ENCODE measurements around the gene HOXC10.
A peak's percentile ranks its signal among the peaks of the same experiment; 100 is the strongest.

Gene HOXC10

DNA sequence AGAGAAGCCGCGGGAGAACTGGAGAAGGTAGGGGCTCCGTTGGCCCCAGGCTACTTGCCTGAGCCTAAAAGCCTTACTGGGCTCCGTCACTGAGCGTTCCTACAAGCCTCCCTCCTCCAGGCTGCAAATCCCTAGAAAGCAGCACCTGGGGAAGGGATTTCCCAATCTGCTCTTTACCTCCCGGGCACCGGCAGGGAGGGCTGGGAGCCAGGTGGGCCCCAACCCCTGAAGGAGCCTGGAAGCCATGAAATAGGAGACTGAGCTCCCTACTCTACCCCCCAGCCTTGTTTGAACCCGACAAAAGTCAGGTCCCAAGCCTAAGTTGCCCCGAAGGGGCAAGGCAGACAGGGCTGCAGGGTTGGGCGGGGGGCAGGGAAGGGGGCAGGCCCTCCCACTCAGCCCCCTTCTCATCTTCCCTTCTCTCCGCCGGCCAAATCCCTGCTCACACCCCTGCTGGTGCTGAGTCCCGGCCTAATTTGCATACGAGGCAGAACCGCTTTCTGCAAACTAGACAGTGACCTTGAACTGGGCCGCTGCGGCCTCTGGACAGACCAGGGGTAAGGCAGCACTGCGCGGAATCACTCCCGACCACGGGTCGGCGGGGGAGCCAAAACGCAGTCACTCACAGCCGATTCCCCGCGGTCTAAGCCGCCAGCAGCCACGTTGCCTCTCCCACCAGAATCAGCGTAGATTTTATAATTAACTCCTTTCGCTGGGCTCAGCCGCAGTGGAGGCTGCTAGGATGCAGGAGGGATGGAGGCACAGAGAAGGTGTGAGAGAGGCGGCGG is 34.0 kb upstream of the HOXC10 start:
- no peak for DNase-seq

DNA sequence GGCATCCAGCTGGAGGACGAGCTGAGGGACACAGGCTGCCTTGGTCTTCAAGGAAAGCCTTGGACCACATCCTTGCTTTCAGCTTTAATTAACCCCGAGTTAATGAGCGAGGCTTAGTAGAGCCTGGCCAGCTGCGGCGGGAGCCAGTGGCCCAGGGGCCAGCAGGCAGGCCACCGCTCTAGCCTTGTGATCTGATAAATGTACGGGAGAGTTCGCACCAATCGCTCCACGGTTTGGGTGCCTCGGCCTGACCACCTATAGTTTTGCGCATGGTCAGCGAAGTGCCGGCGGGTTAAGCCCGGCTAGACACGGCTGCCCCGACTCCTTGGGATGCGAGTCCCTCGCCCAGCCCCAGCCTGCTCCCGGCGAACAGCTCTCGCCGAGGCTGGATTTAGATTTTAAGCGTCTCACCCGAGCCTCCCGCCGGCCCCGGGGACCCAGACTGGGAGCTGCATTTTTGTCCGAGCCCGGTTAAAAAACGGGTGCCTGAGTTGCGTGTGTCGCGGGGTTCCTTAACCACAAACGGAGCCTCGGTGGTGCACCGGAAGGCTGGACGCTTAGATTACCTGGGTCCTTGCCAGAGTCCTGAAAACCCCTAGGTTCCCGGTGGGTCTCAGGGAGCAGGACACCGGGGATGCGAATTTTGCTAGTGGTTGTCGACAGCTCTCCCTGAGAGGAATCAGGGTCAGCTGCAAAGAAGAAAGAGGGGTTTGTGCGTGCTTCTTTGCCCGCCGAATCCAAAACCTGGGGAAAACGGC is 33.2 kb upstream of the HOXC10 start:
- no peak for DNase-seq

DNA sequence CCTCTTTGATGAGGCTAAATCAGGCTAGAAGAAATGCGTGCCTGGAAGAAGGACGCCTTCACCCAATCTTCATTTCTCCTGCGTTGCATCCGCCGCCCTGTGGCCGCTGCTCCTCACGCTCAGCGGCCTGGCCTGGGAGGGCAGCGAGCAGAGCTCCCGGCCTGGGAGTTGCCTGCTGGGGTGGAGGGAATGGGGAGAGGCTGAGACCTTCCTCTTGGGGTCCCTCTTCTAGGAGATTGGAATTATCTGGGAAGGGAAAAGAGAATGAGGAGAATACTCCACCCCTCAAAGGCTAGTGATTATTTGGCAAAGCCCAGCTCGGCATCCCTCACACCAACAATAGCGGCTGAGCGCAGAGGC is 32.6 kb upstream of the HOXC10 start:
- no peak for DNase-seq

DNA sequence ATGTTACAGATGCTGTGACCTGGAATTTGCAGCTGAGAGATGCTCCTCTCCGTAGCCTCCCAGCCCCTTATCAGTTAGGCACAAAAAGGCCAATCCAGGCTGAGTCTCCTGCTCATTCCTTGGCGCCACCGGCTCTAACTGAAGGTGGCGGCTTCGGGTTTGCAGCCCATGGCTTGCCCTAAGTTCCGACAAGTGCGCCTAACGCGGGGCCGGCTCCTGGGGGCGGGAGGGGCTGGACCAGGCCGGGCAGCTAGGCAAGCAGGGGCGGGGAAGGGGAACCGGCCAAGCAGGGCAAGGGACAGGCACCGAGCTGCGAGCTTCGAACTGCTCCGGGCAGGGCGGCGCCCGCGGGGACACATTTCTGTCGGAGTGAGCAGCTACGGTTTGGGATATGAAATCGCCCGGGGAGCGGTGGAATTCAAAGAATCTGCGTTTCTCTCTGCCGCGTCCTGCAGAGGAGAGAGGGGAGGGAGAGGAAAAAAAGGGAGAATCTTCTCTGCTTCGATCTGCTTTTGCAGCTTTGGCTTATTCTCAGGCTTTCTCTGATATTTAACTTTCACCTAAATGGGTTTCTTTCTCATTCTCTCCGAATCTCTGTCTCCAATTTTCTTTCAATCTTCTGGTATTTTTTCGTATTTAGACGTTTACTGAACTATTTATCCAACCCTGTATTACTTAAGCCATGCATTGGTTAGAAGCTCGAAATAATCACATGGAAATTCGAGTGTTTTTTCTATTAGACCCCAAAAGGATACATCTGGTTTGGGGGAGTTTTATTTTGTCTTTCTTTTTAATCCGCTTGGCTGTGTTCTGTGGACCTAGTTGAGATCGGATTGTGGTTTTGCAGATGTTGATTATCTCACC is 31.8 kb upstream of the HOXC10 start:
- no peak for DNase-seq

DNA sequence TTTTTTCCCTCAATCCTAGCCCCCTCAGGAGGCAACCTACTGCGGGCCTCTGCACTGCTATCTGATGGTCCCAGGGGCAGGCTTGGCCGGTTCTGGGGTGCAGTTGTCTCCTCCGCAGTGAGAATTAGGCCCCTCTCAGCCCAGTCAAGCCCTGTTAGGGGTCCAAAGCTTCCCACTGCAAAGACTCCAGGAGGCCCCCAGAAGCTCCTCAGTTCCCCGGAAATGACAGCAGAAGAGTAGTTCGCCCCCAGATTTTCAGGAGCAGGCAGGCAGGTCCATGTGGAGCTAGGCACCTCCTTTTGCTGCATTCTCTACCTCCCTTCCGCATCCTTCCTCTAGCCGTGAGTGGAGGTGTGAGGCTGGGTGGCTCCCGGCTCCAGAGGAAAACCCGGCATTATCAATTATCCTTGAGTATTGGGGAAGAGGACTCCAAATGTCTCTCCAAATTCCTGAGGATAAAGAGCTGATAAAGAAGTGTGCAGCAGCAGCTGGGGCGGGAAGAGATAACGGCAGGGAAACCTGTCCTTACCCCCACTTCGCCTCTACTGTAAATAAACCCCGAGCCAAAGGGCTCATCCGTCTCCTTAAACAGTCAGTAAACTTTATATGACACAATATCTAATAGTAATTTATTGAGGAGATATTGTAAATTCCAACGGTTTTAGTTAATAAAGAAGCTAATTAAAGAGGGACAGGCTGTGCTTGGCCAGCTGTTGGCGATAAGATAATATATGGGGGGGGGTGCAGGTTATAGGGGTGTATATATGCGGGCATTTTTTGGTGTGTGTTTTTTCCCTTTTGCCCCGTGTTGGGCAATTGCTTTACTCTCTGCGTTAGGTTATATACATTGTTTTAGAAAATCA is 30.9 kb upstream of the HOXC10 start:
- DNase-seq: no peak

DNA sequence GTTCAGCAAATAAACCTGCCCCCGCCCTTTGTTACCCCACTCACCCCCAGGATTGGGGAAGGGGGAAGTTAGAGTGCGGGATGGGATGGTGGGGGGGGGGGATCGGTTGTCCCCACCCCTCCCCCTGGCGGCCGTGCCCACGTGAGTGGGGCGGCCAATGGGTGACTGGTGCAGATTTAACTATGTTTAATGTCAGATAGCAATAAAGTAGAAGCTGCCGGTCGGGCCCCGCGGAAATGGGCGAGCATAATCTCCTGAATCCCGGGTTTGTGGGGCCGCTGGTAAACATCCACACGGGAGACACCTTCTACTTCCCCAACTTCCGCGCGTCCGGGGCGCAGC is 30.3 kb upstream of the HOXC10 start, which contains the start of gene HOXC12:
TSS of gene HOXC12 (plus strand) at position 210 of the 342 bp plus-strand sequence. CDS start at position 237, 27 bp downstream.
- no peak for DNase-seq

DNA sequence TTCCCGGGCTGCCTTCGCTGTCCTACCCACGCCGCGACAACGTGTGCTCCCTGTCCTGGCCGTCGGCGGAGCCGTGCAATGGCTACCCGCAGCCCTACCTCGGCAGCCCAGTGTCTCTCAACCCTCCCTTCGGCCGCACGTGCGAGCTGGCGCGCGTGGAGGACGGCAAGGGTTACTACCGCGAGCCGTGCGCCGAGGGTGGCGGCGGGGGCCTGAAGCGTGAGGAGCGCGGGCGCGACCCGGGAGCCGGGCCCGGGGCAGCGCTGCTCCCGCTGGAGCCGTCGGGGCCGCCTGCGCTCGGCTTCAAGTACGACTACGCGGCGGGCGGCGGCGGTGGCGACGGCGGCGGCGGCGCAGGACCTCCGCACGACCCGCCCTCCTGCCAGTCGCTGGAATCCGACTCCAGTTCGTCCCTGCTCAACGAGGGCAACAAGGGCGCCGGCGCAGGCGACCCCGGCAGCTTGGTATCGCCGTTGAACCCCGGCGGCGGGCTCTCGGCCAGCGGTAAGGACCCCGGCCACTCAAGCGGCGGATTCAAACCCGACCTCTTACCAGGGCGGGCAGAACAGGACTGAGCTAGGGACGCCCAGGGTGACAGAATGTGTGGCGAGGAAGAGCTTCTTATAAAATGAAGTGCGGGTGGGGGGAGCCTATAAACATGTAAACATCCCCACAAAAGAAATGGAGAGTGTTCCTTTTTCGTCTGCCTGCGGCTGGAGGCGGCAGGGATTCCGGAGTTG is 29.7 kb upstream of the HOXC10 start:
- no peak for DNase-seq

DNA sequence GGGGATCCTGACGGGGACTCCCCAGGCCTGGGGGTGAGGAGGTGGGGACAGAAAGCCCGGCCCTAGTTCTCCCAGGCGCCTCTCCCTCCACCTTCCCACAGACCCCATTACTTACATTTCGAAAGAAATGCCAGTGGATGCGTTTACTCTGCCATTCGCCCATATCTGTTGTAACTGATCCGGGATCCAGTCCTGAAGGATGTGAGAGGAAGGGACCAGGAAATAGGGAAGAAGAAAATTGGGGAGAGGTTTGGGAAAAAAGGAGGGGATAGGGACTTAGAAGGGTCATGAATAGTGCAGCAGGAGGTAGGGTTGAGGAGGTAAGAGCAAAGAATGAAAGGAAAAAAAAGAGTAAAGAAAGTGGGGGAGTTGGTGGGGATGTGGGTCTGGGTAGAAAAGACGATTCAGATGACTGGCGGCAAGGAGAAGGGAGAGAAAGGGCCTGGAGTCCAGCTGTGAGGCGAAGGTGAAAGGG is 29.1 kb upstream of the HOXC10 start:
- DNase-seq: no peak

DNA sequence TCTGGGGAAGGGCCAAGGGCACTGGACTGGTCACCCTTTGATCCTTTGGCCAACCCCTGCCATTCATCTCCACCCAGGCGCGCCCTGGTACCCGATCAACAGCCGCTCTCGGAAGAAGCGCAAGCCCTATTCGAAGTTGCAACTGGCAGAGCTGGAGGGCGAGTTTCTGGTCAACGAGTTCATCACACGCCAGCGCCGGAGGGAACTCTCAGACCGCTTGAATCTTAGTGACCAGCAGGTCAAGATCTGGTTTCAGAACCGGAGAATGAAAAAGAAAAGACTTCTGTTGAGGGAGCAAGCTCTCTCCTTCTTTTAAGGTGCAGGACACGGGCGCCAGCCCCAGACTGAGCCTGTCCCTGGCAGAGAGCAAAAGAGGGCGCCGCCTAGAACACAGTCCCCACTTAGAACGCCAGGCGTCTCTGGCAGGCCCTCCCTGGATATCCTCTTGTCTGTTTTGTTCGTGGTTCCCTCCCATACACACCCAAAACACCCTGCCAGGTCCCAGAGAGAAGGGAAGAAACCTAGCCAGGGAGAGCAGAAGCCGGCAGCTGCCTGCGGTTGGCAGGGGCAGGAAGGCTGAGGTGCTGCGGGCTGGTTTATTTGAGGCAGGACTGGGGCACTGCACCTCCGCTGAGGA is 28.6 kb upstream of the HOXC10 start:
- no peak for DNase-seq

DNA sequence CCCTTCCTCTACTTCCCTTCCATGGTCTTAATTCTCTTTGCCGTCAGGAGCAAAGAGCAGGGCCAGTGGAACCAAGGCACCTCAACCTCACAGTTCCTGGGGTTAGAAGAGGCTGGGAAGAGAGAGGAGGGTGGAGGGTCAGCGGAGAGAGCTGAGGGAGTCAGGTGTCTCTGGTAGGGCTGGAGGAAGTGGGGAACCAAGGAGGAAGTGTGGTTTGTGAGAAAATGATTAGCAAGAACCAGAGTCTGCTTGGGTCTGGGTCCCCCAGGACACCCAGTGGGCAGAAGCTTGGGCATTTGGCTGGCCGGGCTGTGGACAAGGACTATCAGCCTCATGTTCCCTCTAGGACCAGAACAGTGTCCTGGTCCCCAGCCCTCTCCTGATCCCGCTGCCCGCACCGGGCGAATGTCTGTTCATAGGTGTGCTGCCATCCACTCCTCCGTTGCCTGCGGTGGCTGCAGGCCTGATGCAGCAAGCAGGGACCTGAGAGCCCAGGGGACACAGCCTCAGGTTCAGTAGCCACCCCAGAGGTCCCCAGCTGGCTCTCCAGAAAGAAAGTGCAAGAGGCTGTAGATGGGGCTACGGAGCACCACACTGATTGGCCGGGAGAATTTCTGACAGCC is 27.9 kb upstream of the HOXC10 start:
- DNase-seq: no peak

DNA sequence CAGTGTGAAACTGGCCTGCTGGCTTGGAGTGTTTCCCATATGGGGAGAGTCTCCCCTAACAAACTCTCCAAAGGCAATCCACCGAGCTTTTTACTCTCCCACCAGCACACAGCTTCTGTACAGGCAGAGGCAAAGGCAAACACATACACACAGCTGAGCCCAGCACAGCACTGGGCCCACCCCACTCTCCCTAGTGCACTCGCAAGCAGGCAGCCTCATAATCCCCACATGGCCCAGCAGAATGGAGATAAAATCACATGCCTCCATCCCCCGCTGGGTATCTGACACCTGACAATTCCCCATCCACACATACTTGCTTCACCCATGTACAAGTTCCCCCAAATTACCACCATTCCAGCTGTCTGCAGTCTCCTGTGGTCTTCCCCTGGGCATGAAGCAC is 26.8 kb upstream of the HOXC10 start:
- DNase-seq: no peak

DNA sequence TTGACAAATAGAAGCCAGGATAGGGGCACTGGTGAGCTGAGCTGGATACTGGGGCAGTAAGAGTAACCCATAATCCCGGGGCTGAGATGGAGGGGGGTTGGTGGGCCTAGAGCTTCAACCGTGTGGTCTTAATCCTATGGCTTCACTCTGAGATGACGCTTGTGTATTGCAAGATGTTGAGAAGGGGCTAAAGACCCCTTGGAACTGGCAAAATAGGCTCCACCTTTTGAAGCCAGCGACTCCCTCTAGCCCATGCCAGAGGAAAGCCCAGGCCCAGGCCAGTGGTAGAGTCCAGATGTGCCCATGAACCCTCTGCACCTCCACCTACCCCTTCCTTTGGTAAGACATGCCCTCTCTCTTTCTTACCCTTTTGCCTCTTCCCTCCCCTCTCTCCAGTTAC is 25.6 kb upstream of the HOXC10 start:
- no peak for DNase-seq

DNA sequence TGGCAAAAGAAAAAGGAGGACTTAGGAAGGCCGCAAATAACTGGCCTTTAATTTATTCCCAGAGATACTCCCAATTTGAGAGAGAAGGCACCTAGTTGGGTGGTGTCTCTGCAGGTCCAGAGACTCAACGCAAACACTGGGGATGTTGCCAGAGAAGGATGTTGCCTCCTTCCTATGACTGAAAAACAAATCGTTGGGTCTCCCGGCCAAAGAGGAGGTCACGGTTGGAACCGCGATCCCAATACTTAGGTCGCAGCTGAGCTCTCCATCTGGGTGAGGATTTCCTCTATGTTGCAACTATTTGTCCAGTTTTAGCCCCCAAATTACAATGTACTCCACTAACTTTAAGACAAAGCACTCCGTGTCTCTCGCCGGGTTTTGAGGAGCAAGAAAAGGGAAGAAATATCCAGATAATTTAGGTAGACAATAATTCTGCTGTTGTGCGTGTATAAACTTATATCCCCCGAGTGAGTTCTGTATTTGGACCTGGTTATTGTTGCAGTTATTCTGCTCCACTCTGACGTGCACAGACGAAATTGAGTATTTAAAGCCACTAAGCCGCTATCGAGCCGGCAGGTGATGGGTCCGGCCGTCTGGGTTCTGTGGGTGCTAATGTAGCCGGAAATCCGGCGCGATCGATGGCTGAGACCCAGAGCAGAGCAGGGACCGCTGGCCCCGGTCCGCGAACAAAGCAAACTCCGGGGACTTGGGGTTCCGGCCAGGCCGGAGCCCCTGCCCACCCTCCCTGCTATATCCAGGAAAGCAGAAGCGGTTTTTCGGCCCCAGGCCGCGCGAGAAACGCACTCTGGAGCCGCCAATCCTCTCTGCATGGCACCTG is 24.5 kb upstream of the HOXC10 start:
- no peak for DNase-seq

DNA sequence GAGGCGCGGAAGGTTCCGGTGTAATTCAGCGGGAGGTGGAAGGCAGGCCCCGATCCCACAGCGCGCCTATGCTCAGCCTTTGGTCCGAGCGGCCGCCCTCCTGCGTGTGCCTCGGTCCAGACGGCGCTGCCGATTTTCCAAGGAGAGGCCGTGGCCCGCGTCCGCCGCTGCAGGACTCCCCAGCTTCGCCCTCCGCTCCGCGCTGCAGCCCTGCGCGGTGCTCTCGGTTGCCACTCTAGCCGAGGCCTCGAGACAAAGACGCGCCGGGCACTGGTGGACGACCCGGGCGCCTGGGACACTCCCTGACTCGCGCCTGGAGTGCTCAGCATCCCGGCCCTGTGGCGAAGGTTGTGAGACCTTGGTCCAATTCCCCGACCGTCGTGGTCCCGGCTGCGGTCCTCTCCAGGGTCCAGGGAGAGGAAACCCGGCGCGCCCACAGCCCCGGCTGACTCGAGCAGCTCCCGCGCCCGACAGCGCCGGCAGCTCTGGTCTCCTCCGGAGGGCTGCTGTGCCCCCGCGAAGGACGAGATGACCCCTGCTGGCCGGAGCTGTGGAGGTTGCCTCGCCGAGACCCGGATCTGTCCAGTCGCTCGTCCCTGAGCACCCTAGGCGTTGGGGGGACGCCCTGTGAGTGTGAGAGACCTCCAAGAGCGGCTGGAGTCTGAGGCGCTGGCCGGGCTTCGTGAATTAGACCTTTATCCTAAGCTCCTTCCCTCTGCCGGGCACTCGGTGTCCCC is 23.8 kb upstream of the HOXC10 start:
- peak in 1 of 51 donors; percentile 3 for DNase-seq

DNA sequence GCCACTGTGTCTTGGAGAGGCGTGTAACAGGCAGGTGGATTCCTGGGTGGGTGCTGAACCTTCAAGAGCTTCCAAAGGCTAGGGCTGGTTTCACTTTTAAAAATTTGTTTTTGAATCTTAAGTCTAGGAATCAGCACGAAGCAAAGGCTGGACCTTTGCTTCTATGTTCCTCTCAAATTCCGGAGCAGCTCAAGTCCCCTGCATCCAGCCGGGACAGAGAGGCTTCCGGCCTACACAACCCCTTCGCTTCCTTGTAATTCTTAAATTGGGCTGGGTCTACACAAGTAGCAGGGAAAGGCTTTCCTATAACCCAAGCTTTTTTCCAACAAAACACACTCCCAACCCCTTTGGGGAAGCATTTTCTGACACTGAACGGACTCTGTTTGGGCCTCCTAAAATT is 21.9 kb upstream of the HOXC10 start:
- no peak for DNase-seq

DNA sequence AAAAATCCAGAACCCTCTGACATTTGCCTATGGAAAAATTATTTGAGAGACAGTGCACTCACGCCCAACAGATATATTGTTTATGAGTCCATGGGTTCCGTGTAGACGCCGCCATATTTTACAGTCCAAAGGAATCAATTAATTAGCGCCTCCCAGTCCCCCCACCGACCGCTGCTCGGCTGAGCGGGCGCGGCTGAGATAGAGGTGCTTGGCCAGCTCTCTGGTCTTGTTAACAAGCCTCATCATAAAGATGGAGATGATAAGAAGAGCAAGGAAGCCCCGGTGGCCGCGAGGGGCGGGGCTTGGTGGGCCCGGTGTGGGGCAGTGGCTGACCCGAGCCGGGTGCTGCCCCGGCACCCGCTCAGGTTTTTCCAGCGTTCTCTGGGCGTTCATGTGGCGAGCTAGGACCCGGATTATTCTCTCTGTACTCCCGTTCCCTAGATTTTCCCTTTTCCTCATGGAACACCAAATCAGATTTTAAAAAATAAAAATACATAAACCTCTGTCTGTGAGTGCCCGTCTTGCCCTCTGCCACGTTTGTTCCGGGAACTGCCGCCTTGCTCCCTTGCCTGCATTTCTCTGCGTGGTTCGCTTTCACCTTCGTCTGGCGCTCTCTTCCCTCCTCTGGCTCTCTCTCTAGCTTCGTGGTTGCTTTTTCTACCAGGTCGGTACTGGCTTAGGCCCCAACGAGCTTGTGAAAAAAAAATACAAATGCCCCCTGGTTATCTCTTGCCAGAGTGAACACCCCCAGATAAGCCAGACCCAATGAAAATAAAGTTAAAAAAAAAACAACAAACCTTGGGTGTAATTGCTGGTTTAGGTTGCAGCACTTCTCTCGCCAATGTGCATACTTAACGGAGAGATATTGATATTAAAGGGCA is 21.3 kb upstream of the HOXC10 start:
- DNase-seq: no peak

DNA sequence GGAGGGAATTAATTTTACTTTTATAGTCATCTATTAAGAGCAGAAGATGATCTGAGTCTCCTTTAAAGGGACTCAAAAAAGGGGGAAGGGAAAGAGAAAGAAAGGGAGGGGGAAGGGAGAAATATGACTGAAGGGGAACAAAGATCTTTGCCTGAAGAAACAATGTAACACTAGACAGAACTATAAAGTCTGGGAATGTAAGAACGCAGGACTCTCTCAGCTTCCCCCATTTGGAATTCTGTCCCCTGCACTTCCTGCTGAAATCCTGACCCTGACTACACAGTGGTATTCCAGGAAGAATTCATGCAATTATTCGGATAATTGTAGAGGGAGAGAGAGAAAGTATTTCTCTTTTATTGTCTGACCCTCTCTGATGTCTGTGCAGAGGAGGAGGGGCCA is 20.6 kb upstream of the HOXC10 start:
- no peak for DNase-seq

Data from hypothalamus (tissue), 51 donors.